Inferior parietal cortex (tissue), 1 donor: ENCODE results near the gene SHPK.

ENCODE experiments used
- DNase-seq: peaks from one replicate; pipeline ENCODE4 v3.0.0-alpha.2; 2016; ENCODE audit errors: extremely low spot score

The SHPK gene

DNA sequence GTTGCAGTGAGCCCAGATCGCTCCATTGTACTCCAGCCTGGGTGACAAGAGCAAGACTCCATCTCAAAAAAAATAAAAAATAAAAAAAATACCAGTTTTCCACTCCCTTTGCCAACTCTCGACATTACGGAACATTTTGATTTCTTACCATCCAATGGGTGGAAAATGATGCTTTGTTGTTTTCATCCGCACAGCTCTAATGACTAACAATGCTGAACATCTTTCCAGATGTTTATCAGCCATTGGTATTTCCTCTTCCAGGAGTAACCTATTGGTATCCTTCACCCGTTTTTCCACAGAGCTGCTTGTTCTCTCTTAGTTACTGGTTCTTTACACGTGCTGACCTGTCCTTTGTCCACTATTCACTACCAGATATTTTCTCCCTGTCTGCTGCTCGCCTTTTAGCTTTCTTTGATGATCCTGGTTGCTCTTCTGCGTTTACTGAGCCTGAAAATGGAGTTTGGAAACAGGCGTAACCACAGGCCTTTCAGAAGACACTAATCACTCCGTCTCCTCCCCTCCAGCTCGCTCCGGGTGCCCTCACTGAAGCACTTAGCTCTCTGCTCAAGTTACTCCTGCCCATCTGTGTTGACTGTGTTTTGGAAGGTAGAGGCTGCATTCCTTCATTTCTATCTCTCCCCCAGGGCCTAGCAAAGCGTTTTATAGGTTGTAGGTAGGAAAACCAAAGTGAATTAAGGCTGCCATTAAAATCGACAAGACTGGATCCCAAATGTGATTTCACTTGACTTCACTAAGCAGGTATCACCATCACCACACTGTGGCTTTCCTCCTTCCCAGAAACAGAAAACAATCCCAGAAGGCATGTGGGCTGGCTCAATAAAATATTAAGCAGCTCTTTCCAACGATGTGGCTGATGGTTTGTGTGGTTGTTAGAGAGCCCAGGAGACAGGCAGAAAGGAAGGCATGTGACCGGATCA is 8.9 kb downstream of the SHPK start:
- no peak for DNase-seq

DNA sequence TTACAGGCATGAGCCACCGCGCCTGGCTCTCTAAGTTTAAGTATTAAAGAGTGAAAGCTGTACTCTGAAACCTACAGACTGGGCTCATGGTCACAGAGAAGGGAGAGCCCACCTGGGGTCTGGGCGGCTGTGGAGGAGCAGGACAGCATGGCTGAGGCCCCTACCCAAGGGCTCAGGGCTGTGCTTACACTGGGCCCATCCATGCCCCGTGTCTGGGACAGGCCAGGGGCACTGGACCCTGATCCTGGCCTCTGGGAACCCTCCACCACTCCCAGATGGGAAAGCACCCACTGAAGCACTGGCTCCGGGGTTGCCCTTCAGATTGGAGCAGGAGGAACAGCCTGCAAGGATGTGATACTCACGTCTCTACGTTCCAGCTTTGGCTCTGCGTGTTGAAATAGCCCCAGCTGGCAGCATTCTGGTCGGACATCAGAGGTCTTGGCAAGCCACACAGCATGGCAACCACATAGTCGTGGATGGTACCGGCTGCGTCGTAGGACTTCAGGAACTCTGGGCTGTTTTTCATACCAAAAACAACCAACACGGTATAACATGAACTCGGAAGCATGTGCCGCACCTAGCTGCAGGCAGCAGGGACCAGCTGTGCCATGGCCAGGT is 13.0 kb downstream of the SHPK start:
- DNase-seq: no peak

DNA sequence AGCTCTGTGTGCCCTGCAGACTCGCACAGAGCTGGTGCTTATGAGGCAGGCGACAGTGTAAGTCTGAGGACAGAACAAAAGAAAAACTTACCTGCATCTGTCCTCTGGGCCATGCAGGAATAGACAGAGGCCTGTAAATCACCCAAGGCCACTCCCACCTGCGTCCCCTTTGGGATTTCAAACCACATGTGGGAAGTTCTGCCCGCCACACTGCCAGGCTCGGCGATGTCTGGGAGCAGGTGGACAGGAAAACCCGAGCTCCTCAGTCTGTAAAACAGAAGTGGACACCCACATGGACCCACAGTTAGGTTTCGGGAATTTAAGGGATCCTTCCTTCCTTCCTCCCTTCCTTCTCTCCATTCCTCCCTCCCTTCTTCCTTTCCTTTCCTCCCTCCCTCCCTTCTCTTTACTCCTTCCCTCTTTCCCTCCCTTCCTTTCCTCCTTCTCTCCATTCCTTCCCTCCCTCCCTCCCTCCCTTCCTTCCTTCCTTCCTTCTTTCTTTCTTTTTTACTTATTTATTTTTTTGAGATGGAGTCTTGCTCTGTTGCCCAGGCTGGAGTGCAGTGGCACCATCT is 14.8 kb downstream of the SHPK start:
- DNase-seq: no peak

DNA sequence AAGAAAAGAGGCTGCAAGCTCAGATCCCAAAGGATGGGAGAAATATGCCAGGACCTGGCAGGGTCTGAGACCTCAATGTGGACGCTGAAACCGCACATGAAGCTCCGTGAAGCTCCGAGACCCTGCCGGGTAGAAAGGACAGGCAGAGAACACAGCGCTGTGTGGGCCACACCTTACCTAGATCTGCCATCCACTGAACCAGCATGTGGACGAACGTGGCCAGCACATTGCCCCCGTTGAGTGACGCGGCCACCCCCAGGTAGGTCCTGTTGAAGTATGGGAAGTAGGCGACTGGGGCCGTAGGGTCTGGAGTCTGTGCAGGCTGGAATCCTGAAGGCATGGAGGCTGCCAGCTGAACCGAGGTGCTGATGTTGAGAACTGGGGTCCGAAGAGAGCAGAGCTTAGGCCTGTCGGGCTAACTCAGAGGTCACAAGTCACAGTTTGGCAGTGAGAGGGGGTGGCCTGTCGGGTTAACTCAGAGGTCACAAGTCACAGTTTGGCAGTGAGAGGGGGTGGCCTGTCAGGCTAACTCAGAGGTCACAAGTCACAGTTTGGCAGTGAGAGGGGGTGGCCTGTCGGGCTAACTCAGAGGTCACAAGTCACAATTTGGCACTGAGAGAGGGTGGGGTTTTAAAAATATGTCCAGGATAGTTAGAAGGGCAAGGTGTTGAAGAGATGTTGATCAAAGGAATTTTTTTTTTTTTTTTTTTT is 20.7 kb downstream of the SHPK start:
- no peak for DNase-seq

DNA sequence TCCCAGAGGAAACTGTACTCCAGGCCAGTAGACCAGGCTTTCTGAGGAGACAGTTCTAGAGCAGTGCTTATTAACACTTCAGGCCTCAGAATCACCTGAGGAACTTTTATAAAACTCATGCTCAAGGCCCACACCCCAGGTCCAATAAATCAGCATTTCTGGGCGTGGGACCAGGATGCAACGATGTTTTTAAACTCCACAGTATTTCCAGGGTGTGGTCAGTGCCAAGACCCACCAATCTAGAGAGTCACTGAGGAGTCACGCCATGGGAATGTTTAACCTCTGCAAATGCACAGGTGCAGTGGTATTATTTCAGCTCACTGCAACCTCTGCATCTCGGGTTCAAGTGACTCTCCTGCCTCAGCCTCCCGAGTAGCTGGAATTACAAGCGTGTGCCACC is 22.9 kb downstream of the SHPK start:
- no peak for DNase-seq

DNA sequence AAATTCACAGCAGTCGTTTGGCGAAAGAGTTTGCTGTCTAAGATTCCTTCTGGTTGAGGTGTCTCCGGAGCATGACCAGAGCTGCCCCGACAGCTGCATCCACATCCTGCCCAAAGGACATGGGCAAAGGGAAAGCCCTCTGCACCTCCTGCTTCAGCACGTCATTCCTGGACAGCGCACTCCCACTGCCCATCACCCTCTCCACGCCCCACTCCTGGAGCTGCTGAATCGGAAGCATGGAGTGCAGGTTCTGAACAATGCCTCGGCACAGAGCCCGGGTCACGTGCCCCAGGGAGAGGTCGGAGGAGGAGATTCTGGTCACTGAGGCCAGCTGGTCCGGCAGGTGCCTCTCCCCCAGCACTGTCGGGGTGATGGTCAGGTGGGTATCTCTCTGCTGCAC is 25.5 kb downstream of the SHPK start:
- DNase-seq: no peak

DNA sequence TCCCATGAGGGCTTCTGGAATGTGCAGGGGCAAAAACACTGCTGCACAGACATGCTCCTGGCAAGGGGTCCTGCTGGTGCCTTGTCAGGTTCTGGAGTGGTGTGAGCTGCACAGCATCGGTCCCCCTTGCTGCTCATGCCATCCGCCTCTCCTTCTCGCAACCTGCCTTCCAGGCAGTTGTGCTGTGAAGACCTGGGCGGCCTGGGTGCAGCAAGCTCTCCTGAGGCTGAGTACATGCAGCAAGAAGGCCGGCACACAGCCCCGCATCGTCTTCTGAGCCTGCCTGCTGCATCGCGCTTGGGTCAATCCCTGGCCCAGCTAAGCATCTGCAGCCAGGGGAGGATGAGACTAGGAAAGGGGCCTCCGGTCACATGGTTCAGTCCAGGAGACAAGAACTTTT is 26.4 kb downstream of the SHPK start:
- no peak for DNase-seq

DNA sequence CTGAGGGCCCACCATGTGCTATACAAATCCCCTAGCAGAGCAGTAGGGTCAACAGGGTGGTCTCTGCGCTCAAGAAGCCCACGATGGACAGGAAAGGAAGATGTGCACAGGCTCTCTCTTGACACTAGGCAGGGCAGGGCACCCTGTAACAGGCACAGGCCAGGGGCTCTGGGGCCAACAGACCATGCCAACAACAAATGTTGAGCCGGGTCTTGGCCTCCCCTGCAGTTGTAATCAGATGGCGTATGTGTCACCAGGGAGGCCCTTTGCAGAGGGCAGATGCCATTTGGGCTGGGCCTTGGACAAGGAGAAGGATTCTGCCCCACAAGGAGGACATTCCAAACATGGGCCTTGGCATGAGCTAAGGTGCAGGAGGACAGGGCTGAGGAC is 32.2 kb downstream of the SHPK start:
- no peak for DNase-seq

DNA sequence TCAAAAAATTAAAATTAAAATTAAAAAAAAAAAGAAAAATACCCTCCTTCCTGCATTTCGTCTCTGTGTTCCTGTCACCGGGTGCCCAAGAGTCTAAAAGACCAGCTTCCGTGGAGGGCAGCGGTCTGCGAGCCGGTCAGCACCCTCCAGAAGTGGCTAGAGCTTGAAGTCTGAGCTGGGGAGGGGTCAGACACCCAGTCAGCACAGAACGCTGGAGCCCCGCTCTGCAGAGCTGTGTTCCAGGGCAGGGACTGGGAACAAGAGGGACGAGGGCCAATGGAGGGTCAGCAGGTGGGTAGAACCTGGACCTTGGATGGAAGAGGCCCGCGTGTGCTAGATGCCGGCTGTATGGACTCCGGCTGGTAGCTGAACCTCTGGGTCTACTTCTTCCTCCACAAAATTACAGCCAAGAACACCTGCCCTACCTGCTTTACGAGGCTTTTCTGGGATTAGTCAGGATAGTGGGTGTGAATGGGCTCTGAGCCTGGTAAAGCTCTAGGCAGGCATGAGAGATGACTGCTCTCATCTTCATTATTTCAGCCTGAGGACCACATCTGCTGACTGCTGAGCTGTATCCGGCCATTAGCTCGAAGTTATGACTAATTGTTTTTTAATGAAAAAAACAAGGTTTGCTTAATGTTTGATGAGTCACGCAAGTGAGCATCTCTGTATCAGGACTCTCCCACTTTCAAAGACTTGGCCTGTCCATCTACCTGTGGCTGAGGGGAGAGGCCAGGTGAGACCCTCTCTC is 32.8 kb downstream of the SHPK start:
- DNase-seq: no peak

DNA sequence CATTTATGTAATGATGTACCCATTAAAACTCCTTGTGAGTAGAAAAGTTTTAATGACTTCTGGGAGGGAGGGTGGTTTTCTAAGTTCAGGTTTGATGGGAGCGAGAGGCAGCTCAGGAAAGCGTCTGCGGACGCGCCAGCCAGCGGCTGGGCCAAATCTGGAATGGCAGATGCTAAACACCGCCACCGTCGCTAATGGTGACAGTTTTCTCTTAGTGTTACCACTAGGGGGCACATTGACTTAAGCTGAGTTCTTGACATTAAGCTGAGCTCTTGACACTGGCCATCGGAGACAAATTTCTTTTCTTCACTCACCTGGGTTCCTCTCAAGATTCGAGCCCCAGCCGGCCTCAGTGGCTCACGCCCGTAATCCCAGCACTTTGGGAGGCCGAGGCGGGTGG is 33.6 kb downstream of the SHPK start:
- no peak for DNase-seq

DNA sequence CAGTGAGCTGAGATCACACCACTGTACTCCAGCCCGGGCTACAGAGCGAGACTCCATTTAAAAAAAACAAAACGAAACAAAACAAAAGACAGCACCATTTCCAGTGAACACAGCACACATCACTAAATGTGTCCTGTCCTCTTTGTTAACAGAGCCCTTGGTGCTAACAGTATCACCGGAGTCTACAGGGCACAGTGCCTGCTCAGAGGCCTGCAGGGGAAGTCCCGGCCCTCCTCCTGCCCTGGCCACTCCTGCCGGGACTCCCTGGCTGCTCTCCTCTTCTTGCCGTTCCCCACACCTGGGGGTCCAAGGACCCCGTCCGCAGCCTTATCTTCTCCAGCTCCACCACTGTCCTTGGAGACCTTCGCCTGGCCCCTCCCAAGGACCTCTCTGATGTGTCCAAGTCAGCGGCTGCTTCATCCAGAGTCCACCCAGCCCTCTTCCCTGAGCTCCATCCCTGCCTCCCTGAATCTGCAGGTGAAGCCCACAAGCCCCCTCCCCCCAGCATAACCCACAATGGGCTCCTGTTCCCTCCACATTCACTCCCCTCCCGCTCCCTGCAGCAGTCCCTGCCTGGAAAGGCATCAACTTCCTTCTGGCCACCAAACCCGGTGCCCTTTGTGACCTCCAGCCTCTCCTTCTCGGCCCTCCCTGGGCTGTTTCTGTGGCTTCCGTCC is 35.4 kb downstream of the SHPK start:
- no peak for DNase-seq

DNA sequence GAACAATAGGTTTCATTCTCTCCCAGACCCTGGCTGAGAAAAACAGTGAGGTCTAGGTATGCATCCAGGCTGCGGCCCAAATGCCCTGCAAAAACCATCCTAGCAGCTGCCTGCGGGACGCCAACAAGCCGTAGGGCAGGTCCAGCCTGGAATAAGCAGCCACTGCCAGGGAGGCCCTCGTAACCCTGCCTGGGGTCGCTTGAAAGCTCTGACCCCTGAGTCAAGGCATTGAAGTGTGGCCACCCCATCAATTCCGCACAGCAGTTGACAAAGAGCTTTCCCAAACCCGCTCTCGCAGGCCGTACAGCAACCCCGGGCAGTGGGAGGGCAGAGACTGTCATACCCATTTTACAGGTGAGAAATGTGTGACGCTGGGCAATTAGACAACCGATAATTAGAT is 38.0 kb downstream of the SHPK start:
- DNase-seq: no peak

DNA sequence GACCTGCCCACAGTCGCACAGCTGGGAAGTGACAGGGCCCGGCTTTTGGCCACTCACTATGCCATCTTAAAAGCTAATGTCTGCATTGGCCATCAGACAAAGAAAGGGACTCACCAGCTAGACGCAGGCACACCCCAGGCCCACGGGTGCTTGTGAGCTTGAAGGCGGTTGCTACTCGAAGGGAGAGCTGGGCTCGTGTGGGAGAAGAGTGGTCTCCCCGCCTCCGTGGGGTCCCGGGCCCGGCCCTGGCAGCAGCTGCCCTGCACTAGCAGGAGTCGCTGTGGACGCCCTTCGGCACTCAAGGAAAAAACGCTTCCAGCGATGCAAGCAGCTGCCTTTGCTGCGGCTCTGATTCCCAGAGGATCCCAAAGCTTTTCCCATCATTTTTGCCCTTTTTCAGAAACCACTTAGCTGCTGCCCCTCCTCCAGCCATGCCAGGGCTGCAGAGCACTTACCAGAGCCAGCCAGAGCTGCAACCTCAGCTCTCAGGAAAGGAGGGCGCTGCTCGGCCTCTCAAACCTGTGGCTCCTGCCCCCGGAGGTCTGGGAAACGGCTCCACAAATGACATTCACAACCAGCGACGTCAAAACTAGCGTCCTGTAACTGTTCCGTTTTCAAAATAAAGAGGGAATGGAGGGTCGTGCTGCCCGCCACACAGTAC is 39.1 kb downstream of the SHPK start:
- no peak for DNase-seq

DNA sequence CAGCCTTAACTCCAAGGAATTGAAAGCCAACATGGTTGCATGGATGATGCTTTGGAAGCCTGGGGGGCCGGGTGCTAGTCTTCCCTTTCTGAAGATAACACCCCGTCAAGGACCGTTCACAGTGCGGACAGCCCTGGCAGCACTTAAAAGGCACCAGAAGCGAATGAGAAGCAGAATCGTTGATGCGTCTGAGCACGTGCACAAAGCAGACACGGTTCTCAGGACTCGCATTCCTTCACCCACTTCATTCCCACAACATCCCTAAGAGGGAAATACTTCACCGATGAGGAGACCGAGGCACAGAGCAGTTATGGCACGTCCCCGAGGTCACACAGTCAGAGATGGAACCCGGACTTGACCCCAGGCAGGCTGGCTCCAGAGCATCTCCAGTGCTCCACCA is 41.1 kb downstream of the SHPK start:
- no peak for DNase-seq

DNA sequence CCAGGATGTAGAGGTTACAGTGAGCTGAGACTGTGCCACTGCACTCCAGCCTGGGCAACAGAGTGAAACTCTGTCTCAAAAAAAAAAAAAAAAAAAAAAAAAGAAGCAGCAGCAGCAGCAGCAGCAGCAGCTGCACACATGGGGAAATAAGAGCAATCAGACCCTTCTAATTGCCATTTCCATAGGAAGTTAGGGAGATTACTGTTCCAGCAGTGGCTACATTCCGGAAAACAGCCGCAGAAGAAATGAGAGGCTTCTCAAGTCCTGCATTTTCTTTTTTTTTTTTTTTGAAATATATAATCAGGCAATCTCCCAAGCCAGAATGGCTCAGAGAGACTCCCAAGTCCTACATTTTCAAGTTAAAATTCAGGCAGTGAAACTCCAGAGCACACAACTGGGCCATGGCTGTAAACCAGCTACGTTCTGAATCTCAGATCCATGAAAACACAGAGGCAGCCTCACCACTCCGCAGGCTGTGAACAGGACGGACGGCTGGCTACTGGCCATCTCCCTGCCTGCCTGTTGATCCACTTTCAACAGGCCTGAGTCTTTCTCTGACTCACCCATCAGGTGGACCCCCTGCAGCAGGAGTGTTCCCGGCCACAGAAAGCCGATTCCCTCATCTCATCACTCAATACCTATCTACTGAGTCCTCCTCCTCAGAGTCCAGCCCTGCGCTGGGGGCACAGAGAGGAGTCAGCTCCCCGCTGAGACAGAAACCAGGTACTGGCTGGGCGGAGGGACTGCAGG is 41.8 kb downstream of the SHPK start:
- DNase-seq: peak; percentile 42

DNA sequence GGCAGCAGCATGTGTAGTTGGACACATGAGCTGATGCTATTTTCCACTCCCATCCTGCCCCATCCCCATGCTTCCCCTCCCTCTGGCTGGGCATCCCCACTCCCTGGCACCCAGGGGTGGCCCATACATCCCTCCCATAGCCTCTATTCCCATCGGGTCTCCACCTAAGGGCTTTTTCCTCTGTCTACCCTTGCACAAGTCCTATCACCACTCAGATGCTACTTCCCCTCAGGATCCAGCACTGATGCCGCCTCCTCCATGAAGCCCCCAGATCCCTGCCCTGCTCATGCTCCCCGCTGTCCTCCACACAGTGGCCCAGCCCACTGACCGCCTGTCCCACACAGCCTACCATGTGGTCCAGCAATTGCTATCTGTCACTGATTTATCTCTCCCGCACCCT is 42.7 kb downstream of the SHPK start:
- DNase-seq: no peak

DNA sequence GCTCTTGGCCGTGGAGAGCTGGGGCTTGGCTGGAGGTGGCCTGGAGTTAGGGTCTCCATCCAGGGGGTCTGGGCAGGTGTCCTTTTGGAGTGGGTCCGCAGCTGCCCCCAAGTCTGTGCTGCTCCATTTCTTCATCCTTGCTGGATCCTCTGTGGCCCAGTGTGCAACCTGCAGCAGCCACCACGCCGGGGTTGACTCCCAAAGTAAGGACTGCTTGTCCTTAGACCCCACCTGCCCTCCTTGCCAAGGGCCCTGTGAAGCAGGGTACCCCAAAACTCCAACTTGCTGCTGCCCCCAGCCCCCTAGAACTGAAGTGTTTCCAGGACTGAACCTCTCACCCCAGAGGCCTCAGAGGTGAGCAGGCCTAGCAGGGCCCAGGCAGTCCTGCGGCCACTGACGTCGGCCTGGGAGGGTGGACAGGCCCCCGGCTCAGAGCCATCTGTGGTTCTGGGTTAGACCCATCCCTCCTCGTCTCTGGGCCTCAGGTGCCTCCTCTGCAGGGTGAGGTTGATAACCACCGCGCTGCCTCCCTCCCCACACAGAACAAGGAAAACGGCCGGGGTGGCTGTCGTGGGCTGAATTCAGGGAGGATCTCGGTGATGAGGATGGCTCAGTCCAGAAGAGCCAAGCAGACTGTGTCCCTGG is 43.7 kb downstream of the SHPK start:
- no peak for DNase-seq

DNA sequence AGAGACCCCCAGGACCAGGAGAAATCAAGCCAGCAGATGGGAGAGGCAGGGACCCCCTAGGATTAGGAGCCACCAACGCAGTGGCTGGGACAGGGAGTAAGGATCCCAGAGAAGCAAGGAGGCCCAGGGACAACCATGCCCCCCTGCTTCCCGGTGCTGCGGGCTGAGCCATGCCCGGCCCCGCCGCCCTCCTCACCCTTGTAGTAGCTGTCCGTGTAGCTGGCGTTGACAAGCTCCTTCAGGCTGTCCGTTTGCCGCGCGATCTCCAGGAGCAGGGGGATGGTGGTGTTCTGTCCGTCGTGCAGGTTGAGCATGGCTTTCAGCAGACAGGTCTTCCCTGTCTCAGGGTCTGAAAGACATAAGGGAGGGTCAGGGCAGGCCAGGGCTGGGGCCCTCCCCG is 45.3 kb downstream of the SHPK start:
- DNase-seq: no peak

DNA sequence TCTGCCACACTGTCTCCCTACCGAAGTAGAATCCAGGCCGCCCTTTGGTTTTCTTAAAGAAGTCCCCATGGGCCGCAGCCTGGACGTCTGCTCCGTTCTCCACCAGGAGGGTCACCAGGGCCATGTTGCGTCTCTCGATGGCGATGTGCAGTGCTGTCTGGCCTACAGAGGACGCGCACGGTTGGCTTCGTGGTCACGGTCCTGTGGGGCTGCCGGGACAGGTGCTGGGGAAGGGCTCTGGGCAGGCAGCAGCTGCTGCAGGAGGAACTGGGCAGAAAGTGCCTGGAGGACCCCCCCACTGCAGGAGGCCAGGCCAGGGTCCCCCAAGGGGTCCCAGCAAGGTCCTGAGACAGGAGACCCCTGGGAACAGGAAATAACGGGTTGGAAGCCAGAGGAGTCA is 45.8 kb downstream of the SHPK start:
- no peak for DNase-seq
